SK-N-SH treated with all-trans-retinoic acid at 6 μM for 48 hours (cell line): Measurements from ENCODE around the gene TSHZ2.

ENCODE experiments used
- ATAC-seq: fragments of 200-7000 bp; cut with Tn5 transposase; 3 replicates; pipeline ENCODE4 v1.9.1; 2020; ENCODE audit warnings: mild to moderate bottlenecking, moderate library complexity
- ARNTL ChIP-seq: fragments of 450-650 bp; formaldehyde crosslinking; IDR thresholded peaks from 2 replicates; pipeline ENCODE4 v1.5.0; 2020; ENCODE audit warnings: low read depth, mild to moderate bottlenecking, moderate library complexity, borderline replicate concordance
- BACH2 ChIP-seq: fragments of 250-450 bp; sonication (Bioruptor Pico); IDR thresholded peaks from 2 replicates; pipeline ENCODE4 v1.9.0; 2021; ENCODE audit warnings: mild to moderate bottlenecking, borderline replicate concordance
- CREB5 ChIP-seq: fragments of 250-450 bp; sonication (Bioruptor Pico); IDR thresholded peaks from 2 replicates; pipeline ENCODE4 v1.5.1; 2020; ENCODE audit warnings: low read depth, mild to moderate bottlenecking, moderate library complexity
- CSDC2 ChIP-seq: fragments of 250-450 bp; sonication (Bioruptor Pico); IDR thresholded peaks from 2 replicates; pipeline ENCODE4 v1.5.0; 2020; ENCODE audit warnings: mild to moderate bottlenecking, moderate library complexity
- CSRNP3 ChIP-seq: fragments of 250-450 bp; sonication (Bioruptor Pico); IDR thresholded peaks from 2 replicates; pipeline ENCODE4 v1.5.1; 2021; ENCODE audit warnings: mild to moderate bottlenecking, moderate library complexity
- ESRRG ChIP-seq: fragments of 250-450 bp; sonication (Bioruptor Pico); IDR thresholded peaks from 2 replicates; pipeline ENCODE4 v1.6.1; 2021; ENCODE audit warnings: mild to moderate bottlenecking
- GLIS3 ChIP-seq: fragments of 250-450 bp; sonication (Bioruptor Pico); IDR thresholded peaks from 2 replicates; pipeline ENCODE4 v1.5.0; 2020; ENCODE audit warnings: mild to moderate bottlenecking, moderate library complexity
- ISL1 ChIP-seq: fragments of 250-450 bp; sonication (Bioruptor Pico); IDR thresholded peaks from 2 replicates; pipeline ENCODE4 v2.1.2; 2022; ENCODE audit warnings: mild to moderate bottlenecking, moderate library complexity
- PATZ1 ChIP-seq: fragments of 250-450 bp; sonication (Bioruptor Pico); IDR thresholded peaks from 2 replicates; pipeline ENCODE4 v1.8.0; 2020; ENCODE audit warnings: mild to moderate bottlenecking, moderate library complexity, borderline replicate concordance
- POU6F1 ChIP-seq: fragments of 250-450 bp; sonication (Bioruptor Pico); IDR thresholded peaks from 2 replicates; pipeline ENCODE4 v1.8.0; 2021; ENCODE audit warnings: low read depth, mild to moderate bottlenecking, moderate library complexity, borderline replicate concordance
- PPARA ChIP-seq: fragments of 250-450 bp; sonication (Bioruptor Pico); IDR thresholded peaks from 2 replicates; pipeline ENCODE4 v1.5.0; 2020; ENCODE audit warnings: mild to moderate bottlenecking, borderline replicate concordance
- RARB ChIP-seq: fragments of 250-450 bp; sonication (Bioruptor Pico); IDR thresholded peaks from 2 replicates; pipeline ENCODE4 v1.8.0; 2021; ENCODE audit warnings: mild to moderate bottlenecking, moderate library complexity
- SNAI2 ChIP-seq: fragments of 250-450 bp; sonication (Bioruptor Pico); IDR thresholded peaks from 2 replicates; pipeline ENCODE4 v1.5.0; 2020; ENCODE audit warnings: mild to moderate bottlenecking, moderate library complexity
- TCF4 ChIP-seq: fragments of 250-450 bp; sonication (Bioruptor Pico); IDR thresholded peaks from 2 replicates; pipeline ENCODE4 v1.8.0; 2021; ENCODE audit warnings: mild to moderate bottlenecking, moderate library complexity, borderline replicate concordance
- TSHZ2 ChIP-seq: fragments of 250-450 bp; sonication (Bioruptor Pico); IDR thresholded peaks from 2 replicates; pipeline ENCODE4 v1.5.0; 2020; ENCODE audit warnings: mild to moderate bottlenecking, moderate library complexity
- ZC3H10 ChIP-seq: fragments of 250-450 bp; sonication (Bioruptor Pico); IDR thresholded peaks from 2 replicates; pipeline ENCODE4 v1.5.1; 2021; ENCODE audit warnings: mild to moderate bottlenecking, moderate library complexity
- ZFP3 ChIP-seq: fragments of 250-450 bp; sonication (Bioruptor Pico); IDR thresholded peaks from 2 replicates; pipeline ENCODE4 v1.5.0; 2020; ENCODE audit warnings: mild to moderate bottlenecking, moderate library complexity
- ZFP30 ChIP-seq: fragments of 450-650 bp; formaldehyde crosslinking; IDR thresholded peaks from 2 replicates; pipeline ENCODE4 v1.5.0; 2022; ENCODE audit warnings: mild to moderate bottlenecking, moderate library complexity
- ZNF565 ChIP-seq: fragments of 450-650 bp; formaldehyde crosslinking; conservative IDR thresholded peaks from 2 replicates; pipeline ENCODE4 v1.5.0; 2020; ENCODE audit warnings: low read depth, mild to moderate bottlenecking, moderate library complexity
- ZNF70 ChIP-seq: fragments of 450-650 bp; formaldehyde crosslinking; IDR thresholded peaks from 2 replicates; pipeline ENCODE4 v1.5.0; 2020; ENCODE audit warnings: mild to moderate bottlenecking, moderate library complexity
- ZNF8 ChIP-seq: fragments of 450-650 bp; formaldehyde crosslinking; IDR thresholded peaks from 2 replicates; pipeline ENCODE4 v1.5.0; 2020; ENCODE audit warnings: mild to moderate bottlenecking, moderate library complexity

The TSHZ2 gene

GRCh38 chr20:53399592-53400335 lies 427.6 kb downstream of the TSHZ2 start:
- no peak for ATAC-seq
- TF ChIP-seq CSDC2 (no peak), GLIS3 (CRISPR knock-in tag) (no peak), TSHZ2 (no peak), BACH2 (CRISPR knock-in tag) (no peak), CSRNP3 (CRISPR knock-in tag) (no peak), ZNF8 (CRISPR knock-in tag) (no peak), ZNF70 (CRISPR knock-in tag) (no peak), PPARA (CRISPR knock-in tag) (no peak), ISL1 (CRISPR knock-in tag) (no peak), CREB5 (CRISPR knock-in tag) (no peak), POU6F1 (CRISPR knock-in tag) (no peak), ZNF565 (CRISPR knock-in tag) (no peak), RARB (no peak), ZFP3 (no peak), ESRRG (CRISPR knock-in tag) (no peak), ARNTL (CRISPR knock-in tag) (no peak)

- no peak for ATAC-seq
- no peak for TF ChIP-seq TCF4 (CRISPR knock-in tag)
- TF ChIP-seq CSDC2 = no peak
- TF ChIP-seq ZFP3 = no peak
- TF ChIP-seq BACH2 (CRISPR knock-in tag) = no peak
- no peak for TF ChIP-seq ZFP30
- TF ChIP-seq ESRRG (CRISPR knock-in tag) = no peak
- TF ChIP-seq TSHZ2 = no peak
- TF ChIP-seq CREB5 (CRISPR knock-in tag) = no peak
- TF ChIP-seq SNAI2 (CRISPR knock-in tag) = no peak
- TF ChIP-seq ZNF70 (CRISPR knock-in tag) = no peak
- TF ChIP-seq GLIS3 (CRISPR knock-in tag) = no peak
- no peak for TF ChIP-seq ZC3H10 (CRISPR knock-in tag)
- TF ChIP-seq PPARA (CRISPR knock-in tag) = no peak
- TF ChIP-seq POU6F1 (CRISPR knock-in tag) = no peak
- TF ChIP-seq ARNTL (CRISPR knock-in tag) = no peak
- no peak for TF ChIP-seq ISL1 (CRISPR knock-in tag)
- TF ChIP-seq PATZ1 = no peak
- TF ChIP-seq RARB = no peak
- no peak for TF ChIP-seq ZNF565 (CRISPR knock-in tag)
These were observed 430.3 kb downstream of the TSHZ2 start for GRCh38 chr20:53402233-53403005.
